Right lobe of liver (tissue), 4 donors: Measurements from ENCODE around the gene ARSI.

Experiments
- POLR2A ChIP-seq: fragments of 450-650 bp; IDR thresholded peaks from one replicate; pipeline ENCODE4 v1.6.1; 2017; ENCODE audit warnings: antibody characterized with exemption, mild to moderate bottlenecking
- TF ChIP-seq, protein P1 (sequence below), 4 donors: fragments of 200-600 bp in 3 of 4; fragments of 450-650 bp in 1 of 4; IDR thresholded peaks; one replicate each; pipeline versions ENCODE4 v1.5.1 to v1.8.0; 2016 to 2022; ENCODE audit warnings: antibody characterized with exemption in 4 of 4, mild to moderate bottlenecking in 2 of 4
- donor health status: DM: no; HTN: no; CAD: no.
- donor health status: DM: no; HTN: no; CAD: no.
- donor health status: DM: no; HTN: yes; CAD: no.

- TF ChIP-seq, protein P1, sequence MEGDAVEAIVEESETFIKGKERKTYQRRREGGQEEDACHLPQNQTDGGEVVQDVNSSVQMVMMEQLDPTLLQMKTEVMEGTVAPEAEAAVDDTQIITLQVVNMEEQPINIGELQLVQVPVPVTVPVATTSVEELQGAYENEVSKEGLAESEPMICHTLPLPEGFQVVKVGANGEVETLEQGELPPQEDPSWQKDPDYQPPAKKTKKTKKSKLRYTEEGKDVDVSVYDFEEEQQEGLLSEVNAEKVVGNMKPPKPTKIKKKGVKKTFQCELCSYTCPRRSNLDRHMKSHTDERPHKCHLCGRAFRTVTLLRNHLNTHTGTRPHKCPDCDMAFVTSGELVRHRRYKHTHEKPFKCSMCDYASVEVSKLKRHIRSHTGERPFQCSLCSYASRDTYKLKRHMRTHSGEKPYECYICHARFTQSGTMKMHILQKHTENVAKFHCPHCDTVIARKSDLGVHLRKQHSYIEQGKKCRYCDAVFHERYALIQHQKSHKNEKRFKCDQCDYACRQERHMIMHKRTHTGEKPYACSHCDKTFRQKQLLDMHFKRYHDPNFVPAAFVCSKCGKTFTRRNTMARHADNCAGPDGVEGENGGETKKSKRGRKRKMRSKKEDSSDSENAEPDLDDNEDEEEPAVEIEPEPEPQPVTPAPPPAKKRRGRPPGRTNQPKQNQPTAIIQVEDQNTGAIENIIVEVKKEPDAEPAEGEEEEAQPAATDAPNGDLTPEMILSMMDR (IDR thresholded peaks at IDR 0.05) = no peak
- TF ChIP-seq POLR2A = no peak
These were observed 20.7 kb downstream of the ARSI start for GRCh38 chr5:150281987-150282386.
